ENCODE results near the gene RTL3.

Gene RTL3

DNA sequence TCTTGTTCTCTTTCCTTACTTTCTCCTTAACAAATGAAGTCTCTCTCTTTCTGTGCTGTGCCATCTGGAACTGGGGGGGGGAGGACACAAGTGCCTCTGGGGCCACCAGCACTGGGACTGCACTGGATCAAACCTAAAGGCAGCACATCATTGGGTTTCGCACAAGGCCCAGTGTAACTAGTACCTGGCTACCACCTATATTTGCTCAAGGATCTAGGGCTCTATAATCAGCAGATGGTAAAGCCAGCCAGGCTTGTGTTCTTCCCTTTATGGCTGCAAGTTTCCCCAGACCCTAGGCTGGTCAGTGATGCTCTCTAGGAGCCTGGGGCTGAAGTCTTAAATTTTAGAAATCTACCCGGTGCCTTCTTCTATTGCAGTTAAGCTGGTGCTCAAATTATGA is 40.1 kb downstream of the RTL3 start:
- DNase-seq = no peak

DNA sequence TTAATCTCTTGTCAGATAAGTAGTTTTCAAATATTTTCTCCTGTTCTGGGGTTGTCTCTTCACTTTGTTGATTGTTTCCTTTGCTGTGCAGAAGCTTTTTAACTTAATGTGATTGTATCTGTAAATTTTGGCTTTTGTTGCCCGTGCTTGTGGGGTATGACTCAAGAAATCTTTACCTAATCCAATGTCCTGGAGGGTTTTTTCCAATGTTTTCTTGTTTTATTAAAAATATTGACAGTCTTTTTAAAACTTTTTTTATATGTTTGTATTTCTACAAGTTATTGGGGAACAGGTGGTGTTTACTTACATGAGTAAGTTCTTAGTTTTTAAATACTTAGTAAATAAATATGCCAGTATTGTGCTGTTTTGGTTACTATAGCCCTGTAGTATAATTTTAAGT is 44.9 kb downstream of the RTL3 start:
- DNase-seq = no peak

Measured in NCI-H1694 (cell line).